Subcutaneous adipose tissue (tissue), 4 donors: ENCODE data around the gene ARF1. TPM values are rescaled to one million over a fixed set of nuclear protein-coding genes. Genes with fewer than 3 reads are reported as not detected.

Experiments used
- CTCF ChIP-seq: fragments of 450-650 bp; IDR thresholded peaks from one replicate; pipeline ENCODE4 v1.5.1; 2016; ENCODE audit warnings: low read depth, mild to moderate bottlenecking, control low read depth, antibody characterized with exemption, moderate library complexity
- total RNA-seq, 4 donors: library from RNA; depleted of rRNA; stranded (reverse); fragments of >200 nt; gene quantifications; one replicate each; pipeline ENCODE4 v1.1.0, GENCODE V29; 2016

Gene ARF1
- total RNA-seq, 4 donors from 2014 or later = 227 to 245 (median 236) TPM

- no peak for TF ChIP-seq CTCF
Measured at GRCh38 chr1:228096416-228097332, 14.2 kb downstream of the ARF1 start.

GRCh38 chr1:228097333-228098081 is 15.0 kb downstream of the ARF1 start:
- no peak for TF ChIP-seq CTCF

- no peak for TF ChIP-seq CTCF
Measured at GRCh38 chr1:228098323-228098931, 15.9 kb downstream of the ARF1 start.

GRCh38 chr1:228099331-228099732 is 16.8 kb downstream of the ARF1 start:
- no peak for TF ChIP-seq CTCF

GRCh38 chr1:228100822-228101613 is 18.5 kb downstream of the ARF1 start:
- no peak for TF ChIP-seq CTCF

- TF ChIP-seq CTCF = no peak
Measured at GRCh38 chr1:228101614-228101993, 19.1 kb downstream of the ARF1 start.
